ENCODE results near the gene FAM234B. TPM values are rescaled to one million over a fixed set of nuclear protein-coding genes. Genes with fewer than 3 reads are reported as not detected.

FAM234B gene
- total and polyA plus RNA-seq, 2 donors (not counting 1 experiment from before 2014, with no cell fraction given), result 2.6 to 8.2 TPM

- 100% methylated on average over 1 of the region's 5 CpGs for WGBS (ENCODE audit: insufficient coverage)
- H3K4me1 Mint-ChIP-seq, result no peaks in the 10 kb centered on the region
- H4K20me1 ChIP-seq (ENCODE audit: control insufficient read depth, insufficient read depth, low read length, poor library complexity, severe bottlenecking), result no peaks in the 10 kb centered on the region
- H3K27ac Mint-ChIP-seq, result no peak overlapping the region
- H3K27ac ChIP-seq (ENCODE audit: low read length in 2 of 2), result no peak overlapping the region
- H3K9me3 Mint-ChIP-seq (ENCODE audit: insufficient read depth), result no peaks in the 10 kb centered on the region
- no peak for TF ChIP-seq CTCF (IDR thresholded peaks at IDR 0.05)
- TF ChIP-seq EZH2 (IDR thresholded peaks at IDR 0.05; ENCODE audit: borderline replicate concordance, insufficient read depth, low read depth, low read length, poor library complexity, severe bottlenecking), result no peak
- H2AFZ ChIP-seq (ENCODE audit: insufficient read depth, low read depth, low read length, poor library complexity, severe bottlenecking), result no peak overlapping the region
- no peaks in the 10 kb centered on the region for H3K27me3 Mint-ChIP-seq
- no peaks in the 10 kb centered on the region for H3K9me3 ChIP-seq (ENCODE audit: control extremely low read depth in 1 of 3, control insufficient read depth in 2 of 3, insufficient read depth in 1 of 3, low read length in 2 of 3)
- peaks cover 2 to 25% of the 10 kb centered on the region in 2 experiments for H3K36me3 ChIP-seq (replicated peaks in 1 of 2; ENCODE audit: control extremely low read depth in 1 of 2, control insufficient read depth in 1 of 2, extremely low read depth in 1 of 2, insufficient read depth in 2 of 2, low read length in 1 of 2)
- no peak for ATAC-seq (ENCODE audit: low read depth)
- ChIA-PET CTCF (interaction anchor here (1.0 kb wide), 1 partner anchor 149 kb away, joined by 3 read pairs; no protein-coding TSS in a partner anchor), POLR2A (no interaction called here)
- no peaks in the 10 kb centered on the region for H3K27me3 ChIP-seq (replicated peaks in 1 of 4; ENCODE audit: control extremely low read depth in 1 of 4, control insufficient read depth in 3 of 4, insufficient read depth in 4 of 4, low read length in 3 of 4)
- H3K79me2 ChIP-seq (ENCODE audit: control insufficient read depth, insufficient read depth, low read length), result no peaks in the 10 kb centered on the region
- H3K4me3 Mint-ChIP-seq, result no peak overlapping the region
- no peak overlapping the region for H3K9ac ChIP-seq (ENCODE audit: low read length)
- no peak overlapping the region for H3K4me2 ChIP-seq (replicated peaks; ENCODE audit: low read depth, low read length, poor library complexity, severe bottlenecking)
- no peak for DNase-seq
- no peak overlapping the region for H3K4me3 ChIP-seq (ENCODE audit: control extremely low read depth in 1 of 5, extremely low read depth in 1 of 5, insufficient read depth in 1 of 5, low read depth in 2 of 5, low read length in 4 of 5)
- H3K4me1 ChIP-seq (ENCODE audit: control insufficient read depth in 2 of 2, insufficient read depth in 2 of 2, low read length in 2 of 2), result no peaks in the 10 kb centered on the region
- intact Hi-C loops (cut with micrococcal nuclease), result no loop called here
These were observed 18.5 kb downstream of the FAM234B start for GRCh38 chr12:13062669-13063068.

GRCh38 chr12:13066014-13066413, 21.8 kb downstream of the FAM234B start:
- DNase-seq, result no peak
- 100% methylated on average over 2 of the region's 2 CpGs for WGBS (ENCODE audit: insufficient coverage)
- no peak overlapping the region for H3K4me3 Mint-ChIP-seq
- H3K4me1 Mint-ChIP-seq, result no peaks in the 10 kb centered on the region
- Histone ChIP-seq H3K36me3 (replicated peaks in 1 of 2; ENCODE audit: control extremely low read depth in 1 of 2, control insufficient read depth in 1 of 2, extremely low read depth in 1 of 2, insufficient read depth in 2 of 2, low read length in 1 of 2) (peaks cover 9 to 18% of the 10 kb centered on the region in 2 experiments), H2AFZ (ENCODE audit: insufficient read depth, low read depth, low read length, poor library complexity, severe bottlenecking) (no peak overlapping the region), H3K27ac (ENCODE audit: low read length in 2 of 2) (no peak overlapping the region), H3K79me2 (ENCODE audit: control insufficient read depth, insufficient read depth, low read length) (no peaks in the 10 kb centered on the region), H3K9me3 (ENCODE audit: control extremely low read depth in 1 of 3, control insufficient read depth in 2 of 3, insufficient read depth in 1 of 3, low read length in 2 of 3) (no peaks in the 10 kb centered on the region), H3K4me3 (ENCODE audit: control extremely low read depth in 1 of 5, extremely low read depth in 1 of 5, insufficient read depth in 1 of 5, low read depth in 2 of 5, low read length in 4 of 5) (no peak overlapping the region), H3K27me3 (replicated peaks in 1 of 4; ENCODE audit: control extremely low read depth in 1 of 4, control insufficient read depth in 3 of 4, insufficient read depth in 4 of 4, low read length in 3 of 4) (no peaks in the 10 kb centered on the region), H3K4me1 (ENCODE audit: control insufficient read depth in 2 of 2, insufficient read depth in 2 of 2, low read length in 2 of 2) (no peaks in the 10 kb centered on the region), H3K9ac (ENCODE audit: low read length) (no peak overlapping the region), H3K4me2 (replicated peaks; ENCODE audit: low read depth, low read length, poor library complexity, severe bottlenecking) (no peak overlapping the region), H4K20me1 (ENCODE audit: control insufficient read depth, insufficient read depth, low read length, poor library complexity, severe bottlenecking) (no peaks in the 10 kb centered on the region)
- H3K27ac Mint-ChIP-seq, result no peak overlapping the region
- ChIA-PET POLR2A (no interaction called here), CTCF (interaction anchor here (1.0 kb wide), 2 partner anchors 44 to 145 kb away, joined by 3 read pairs; no protein-coding TSS in a partner anchor)
- intact Hi-C loops (cut with micrococcal nuclease), result no loop called here
- no peaks in the 10 kb centered on the region for H3K27me3 Mint-ChIP-seq
- no peak for TF ChIP-seq CTCF (IDR thresholded peaks at IDR 0.05)
- no peak for TF ChIP-seq EZH2 (IDR thresholded peaks at IDR 0.05; ENCODE audit: borderline replicate concordance, insufficient read depth, low read depth, low read length, poor library complexity, severe bottlenecking)
- no peak for ATAC-seq (ENCODE audit: low read depth)
- no peaks in the 10 kb centered on the region for H3K9me3 Mint-ChIP-seq (ENCODE audit: insufficient read depth)
